Gastroesophageal sphincter (tissue), 4 donors: ENCODE results near the gene HTR3E. TPM values are rescaled to one million over a fixed set of nuclear protein-coding genes. Genes with fewer than 3 reads are reported as not detected.

ENCODE experiments used
- ATAC-seq: fragments of 150-250 bp; one replicate; pipeline ENCODE4 v1.9.1; 2016; ENCODE audit warnings: mild to moderate bottlenecking, moderate library complexity
- H3K27ac ChIP-seq, 4 donors: fragments of 200-600 bp; sonication (generic) in 3 of 4; 1 replicate in 3 of 4; 2 replicates in 1 of 4; pipeline ENCODE4 v1.5.1; 2016 to 2019
- H3K27me3 ChIP-seq: fragments of 200-600 bp; sonication (generic); one replicate; pipeline ENCODE4 v1.5.1; 2019
- H3K36me3 ChIP-seq, 2 donors: fragments of 200-600 bp; sonication (generic); one replicate each; pipeline ENCODE4 v1.5.1; 2019; ENCODE audit warnings: control low read depth in 1 of 2
- H3K4me1 ChIP-seq, 3 donors: fragments of 200-600 bp; sonication (generic); 1 replicate in 2 of 3; 2 replicates in 1 of 3; pipeline ENCODE4 v1.5.1; 2016 to 2019; ENCODE audit warnings: control low read depth in 2 of 3
- H3K4me3 ChIP-seq, 2 donors: fragments of 200-600 bp; sonication (generic); one replicate each; pipeline ENCODE4 v1.5.1; 2019; ENCODE audit warnings: mild to moderate bottlenecking in 1 of 2, moderate library complexity in 1 of 2
- H3K9me3 ChIP-seq, 3 donors: fragments of 200-600 bp; sonication (generic); one replicate each; pipeline ENCODE4 v1.5.1; 2017 to 2019; ENCODE audit warnings: control low read depth in 2 of 3
- CTCF ChIP-seq, 4 experiments: fragments of 200-600 bp in 2 of 4; fragments of 450-650 bp in 2 of 4; sonication (generic) in 1 of 4; IDR thresholded peaks; one replicate each; pipeline ENCODE4 v1.5.1; 2017 to 2019; ENCODE audit warnings: antibody characterized with exemption in 4 of 4, mild to moderate bottlenecking in 2 of 4, moderate library complexity in 2 of 4
- EP300 ChIP-seq: sonication (generic); formaldehyde crosslinking; IDR thresholded peaks from one replicate; pipeline ENCODE4 v1.6.1; 2017; ENCODE audit warnings: antibody characterized with exemption, mild to moderate bottlenecking
- POLR2A ChIP-seq, 2 donors: fragments of 450-650 bp; IDR thresholded peaks; one replicate each; pipeline ENCODE4 v1.6.1; 2017; ENCODE audit warnings: antibody characterized with exemption in 2 of 2, mild to moderate bottlenecking in 2 of 2, moderate library complexity in 1 of 2
- POLR2AphosphoS5 ChIP-seq: sonication (generic); formaldehyde crosslinking; IDR thresholded peaks from one replicate; pipeline ENCODE4 v1.6.1; 2017; ENCODE audit warnings: antibody characterized with exemption
- WGBS, 2 donors: methylation state at CpG; one replicate each; pipeline ENCODE4 v1.1.5; 2018; ENCODE audit warnings: low coverage in 1 of 2; 5-methylcytosine and 5-hydroxymethylcytosine counted together
- total RNA-seq, 4 donors: library from RNA; depleted of rRNA; stranded (reverse); fragments of >200 nt; gene quantifications; one replicate each; pipeline ENCODE4 v1.1.0, GENCODE V29; 2016

The HTR3E gene
- total RNA-seq, 4 donors from 2014 or later: not detected

DNA sequence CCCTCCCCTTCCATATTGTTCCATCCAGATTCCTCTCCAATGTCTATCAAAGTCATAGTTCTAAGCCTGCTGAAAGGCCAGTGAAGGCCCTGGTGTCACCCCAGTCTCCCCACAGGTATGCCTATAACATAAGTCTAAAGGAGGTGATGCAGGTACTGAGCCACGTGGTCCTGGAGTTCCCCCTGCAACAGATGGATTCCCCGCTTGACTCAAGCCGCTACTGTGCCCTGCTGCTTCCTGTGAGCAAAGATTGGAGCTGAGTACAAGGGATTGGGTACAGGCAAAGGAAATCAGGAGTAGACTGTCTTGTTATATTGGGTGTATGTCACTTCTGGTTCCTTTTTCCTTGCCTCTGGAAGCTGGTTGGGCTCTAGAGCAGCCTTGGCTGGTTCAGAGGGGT lies 46.5 kb downstream of the HTR3E start:
- no peak for ATAC-seq
- H3K4me1 ChIP-seq: peaks cover 0 to 15% (median 0%) of the 10 kb centered on the region in 3 donors
- no peak overlapping the region for H3K4me3 ChIP-seq
- TF ChIP-seq EP300: no peak
- TF ChIP-seq POLR2AphosphoS5: no peak
- no peak for TF ChIP-seq CTCF (IDR thresholded peaks at IDR 0.05)
- no peaks in the 10 kb centered on the region for H3K27me3 ChIP-seq
- WGBS, 2 donors: 80% methylated on average over 1 of the region's 3 CpGs; no CpG with 5 or more reads in 1 of the 2 donors
- peaks cover 0 to 85% of the 10 kb centered on the region in 2 donors for H3K36me3 ChIP-seq
- no peaks in the 10 kb centered on the region for H3K9me3 ChIP-seq
- H3K27ac ChIP-seq: no peak overlapping the region

GRCh38 chr3:184144505-184144904 lies 47.6 kb downstream of the HTR3E start:
- no peaks in the 10 kb centered on the region for H3K9me3 ChIP-seq
- H3K4me1 ChIP-seq: peaks cover 0 to 15% (median 0%) of the 10 kb centered on the region in 3 donors
- TF ChIP-seq POLR2AphosphoS5 (no peak), EP300 (no peak), CTCF (IDR thresholded peaks at IDR 0.05) (no peak), POLR2A (IDR thresholded peaks at IDR 0.05) (no peak)
- H3K36me3 ChIP-seq: peaks cover 0 to 73% of the 10 kb centered on the region in 2 donors
- H3K27ac ChIP-seq: no peak overlapping the region
- ATAC-seq: no peak
- H3K27me3 ChIP-seq: no peaks in the 10 kb centered on the region
- WGBS, 2 donors: 86% methylated on average over 4 of the region's 5 CpGs; no CpG with 5 or more reads in 1 of the 2 donors
- no peak overlapping the region for H3K4me3 ChIP-seq

- 15 to 22% methylated on average over 4 of the region's 4 CpGs for WGBS, 2 donors
- peak; percentile 71 for ATAC-seq
- no peaks in the 10 kb centered on the region for H3K9me3 ChIP-seq
- H3K4me3 ChIP-seq: no peak overlapping the region
- TF ChIP-seq CTCF (IDR thresholded peaks at IDR 0.05) (peak in 3 of 4 experiments; percentile 44 to 67 (median 50)), POLR2AphosphoS5 (no peak), POLR2A (IDR thresholded peaks at IDR 0.05) (no peak)
- H3K4me1 ChIP-seq: peaks cover 0 to 15% (median 0%) of the 10 kb centered on the region in 3 donors
- peak overlapping the region in 2 of 4 donors; percentile 23 to 43 for H3K27ac ChIP-seq
- H3K27me3 ChIP-seq: no peaks in the 10 kb centered on the region
- H3K36me3 ChIP-seq: peaks cover 0 to 67% of the 10 kb centered on the region in 2 donors
These were observed 48.3 kb downstream of the HTR3E start for GRCh38 chr3:184145111-184145524.

GRCh38 chr3:184145751-184146270 lies 48.9 kb downstream of the HTR3E start:
- H3K4me1 ChIP-seq: peaks cover 0 to 15% (median 0%) of the 10 kb centered on the region in 3 donors
- no peak for ATAC-seq
- H3K27me3 ChIP-seq: no peaks in the 10 kb centered on the region
- no peaks in the 10 kb centered on the region for H3K9me3 ChIP-seq
- WGBS, 2 donors: 90% methylated on average over 8 of the region's 8 CpGs; no CpG with 5 or more reads in 1 of the 2 donors
- H3K4me3 ChIP-seq: no peak overlapping the region
- peaks cover 0 to 60% of the 10 kb centered on the region in 2 donors for H3K36me3 ChIP-seq
- TF ChIP-seq POLR2A (IDR thresholded peaks at IDR 0.05) (no peak), EP300 (no peak), POLR2AphosphoS5 (no peak), CTCF (IDR thresholded peaks at IDR 0.05) (no peak)
- H3K27ac ChIP-seq: peak overlapping the region in 2 of 4 donors; percentile 23 to 43

- TF ChIP-seq EP300: no peak
- Histone ChIP-seq H3K9me3 (no peaks in the 10 kb centered on the region), H3K27ac (no peak overlapping the region), H3K27me3 (no peaks in the 10 kb centered on the region), H3K4me3 (no peak overlapping the region), H3K36me3 (peaks cover 0 to 37% of the 10 kb centered on the region in 2 donors), H3K4me1 (peaks cover 0 to 16% (median 0%) of the 10 kb centered on the region in 3 donors)
- WGBS, 2 donors: 77 to 100% methylated on average over 1 to 3 of the region's 3 CpGs
- no peak for ATAC-seq
These were observed 51.2 kb downstream of the HTR3E start for GRCh38 chr3:184148076-184148475.
